ENCODE measurements around the gene CTSH.

GRCh38 chr15:78930577-78931388 is 14.1 kb downstream of the CTSH start:
- no peak for TF ChIP-seq YY1 (IDR thresholded peaks at IDR 0.05; ENCODE audit: low read depth)
- no peak for TF ChIP-seq EP300 (IDR thresholded peaks at IDR 0.05; ENCODE audit: borderline replicate concordance)
- TF ChIP-seq MAX (IDR thresholded peaks at IDR 0.05), result no peak
- TF ChIP-seq CEBPB (IDR thresholded peaks at IDR 0.05), result no peak
- no peak for TF ChIP-seq USF1 (IDR thresholded peaks at IDR 0.05)
- no peak for TF ChIP-seq REST (IDR thresholded peaks at IDR 0.05; ENCODE audit: low read depth)
- no peak for TF ChIP-seq TAF1 (IDR thresholded peaks at IDR 0.05; ENCODE audit: low read depth)
- no peak for TF ChIP-seq CREB1 (IDR thresholded peaks at IDR 0.05; ENCODE audit: low read depth)
- no peak for TF ChIP-seq RAD21 (IDR thresholded peaks at IDR 0.05; ENCODE audit: low read depth)
- no peak for TF ChIP-seq FOXM1 (IDR thresholded peaks at IDR 0.05; ENCODE audit: borderline replicate concordance, low read depth)
- TF ChIP-seq ZBTB7A (IDR thresholded peaks at IDR 0.05; ENCODE audit: low read depth), result no peak
- TF ChIP-seq TCF12 (IDR thresholded peaks at IDR 0.05; ENCODE audit: low read depth), result no peak
- TF ChIP-seq EGR1 (IDR thresholded peaks at IDR 0.05), result no peak
